HL-60 (cell line): ENCODE measurements around the gene BABAM2.

Experiments
- DNase-seq, 2 experiments: peaks; one replicate each; pipeline ENCODE4 v3.0.0-alpha.2; 2010 to 2020; ENCODE audit warnings: low read depth in 1 of 2, low spot score in 1 of 2
- H3K27ac ChIP-seq: fragments of 250-450 bp; sonication (Bioruptor Pico); replicated peaks from 2 replicates; pipeline ENCODE4 v1.5.1; 2020; ENCODE audit warnings: mild to moderate bottlenecking, moderate library complexity
- H3K27me3 ChIP-seq: fragments of 250-450 bp; sonication (Bioruptor Pico); 2 replicates; pipeline ENCODE4 v1.5.1; 2021; ENCODE audit warnings: mild to moderate bottlenecking, moderate library complexity; ENCODE audit not compliant: insufficient read depth, poor library complexity, severe bottlenecking
- H3K4me3 ChIP-seq: replicated peaks from 2 replicates; pipeline ENCODE4 v1.5.1; 2011; ENCODE audit warnings: mild to moderate bottlenecking, control low read depth, low read length; ENCODE audit not compliant: insufficient read depth
- GABPA ChIP-seq: IDR thresholded peaks from 2 replicates; pipeline ENCODE4 v1.6.1; 2012; ENCODE audit warnings: low read depth
- POLR2AphosphoS5 ChIP-seq: IDR thresholded peaks from 2 replicates; pipeline ENCODE4 v1.6.1; 2012; ENCODE audit warnings: low read depth
- SPI1 ChIP-seq: IDR thresholded peaks from 2 replicates; pipeline ENCODE4 v1.6.1; 2012; ENCODE audit warnings: low read depth, mild to moderate bottlenecking, borderline replicate concordance
- TF ChIP-seq, protein P1 (sequence below): IDR thresholded peaks from 2 replicates; pipeline ENCODE4 v1.6.1; 2012; ENCODE audit warnings: low read depth; ENCODE audit not compliant: insufficient replicate concordance
- TF ChIP-seq, protein P2 (sequence below): IDR thresholded peaks from one replicate; pipeline ENCODE4 v1.5.1; 2011; ENCODE audit warnings: low read length, control low read depth, inconsistent platforms; ENCODE audit not compliant: insufficient read depth

The BABAM2 gene

DNA sequence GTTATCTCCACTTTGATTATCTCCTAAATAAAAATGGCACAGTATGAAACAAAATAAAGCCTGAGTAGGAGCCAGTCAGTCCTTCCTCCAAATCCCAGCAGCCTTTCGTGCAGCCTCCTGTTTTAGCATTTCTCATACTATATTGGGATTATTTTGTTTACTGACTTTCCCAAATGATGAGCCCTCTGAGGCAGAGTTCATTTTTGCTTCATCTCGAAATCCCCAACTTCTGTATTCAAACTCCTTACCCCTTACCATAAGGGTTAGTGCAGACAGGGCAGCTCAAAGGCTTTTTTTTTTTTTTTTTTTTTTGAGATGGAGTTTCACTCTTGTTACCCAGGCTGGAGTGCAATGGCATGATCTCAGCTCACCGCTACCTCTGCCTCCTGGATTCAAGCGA lies 388.8 kb downstream of the BABAM2 start:
- Histone ChIP-seq H3K4me3 (no peak overlapping the region), H3K27ac (no peak overlapping the region), H3K27me3 (no peaks in the 10 kb centered on the region)
- no peak for DNase-seq
- TF ChIP-seq, protein P1, sequence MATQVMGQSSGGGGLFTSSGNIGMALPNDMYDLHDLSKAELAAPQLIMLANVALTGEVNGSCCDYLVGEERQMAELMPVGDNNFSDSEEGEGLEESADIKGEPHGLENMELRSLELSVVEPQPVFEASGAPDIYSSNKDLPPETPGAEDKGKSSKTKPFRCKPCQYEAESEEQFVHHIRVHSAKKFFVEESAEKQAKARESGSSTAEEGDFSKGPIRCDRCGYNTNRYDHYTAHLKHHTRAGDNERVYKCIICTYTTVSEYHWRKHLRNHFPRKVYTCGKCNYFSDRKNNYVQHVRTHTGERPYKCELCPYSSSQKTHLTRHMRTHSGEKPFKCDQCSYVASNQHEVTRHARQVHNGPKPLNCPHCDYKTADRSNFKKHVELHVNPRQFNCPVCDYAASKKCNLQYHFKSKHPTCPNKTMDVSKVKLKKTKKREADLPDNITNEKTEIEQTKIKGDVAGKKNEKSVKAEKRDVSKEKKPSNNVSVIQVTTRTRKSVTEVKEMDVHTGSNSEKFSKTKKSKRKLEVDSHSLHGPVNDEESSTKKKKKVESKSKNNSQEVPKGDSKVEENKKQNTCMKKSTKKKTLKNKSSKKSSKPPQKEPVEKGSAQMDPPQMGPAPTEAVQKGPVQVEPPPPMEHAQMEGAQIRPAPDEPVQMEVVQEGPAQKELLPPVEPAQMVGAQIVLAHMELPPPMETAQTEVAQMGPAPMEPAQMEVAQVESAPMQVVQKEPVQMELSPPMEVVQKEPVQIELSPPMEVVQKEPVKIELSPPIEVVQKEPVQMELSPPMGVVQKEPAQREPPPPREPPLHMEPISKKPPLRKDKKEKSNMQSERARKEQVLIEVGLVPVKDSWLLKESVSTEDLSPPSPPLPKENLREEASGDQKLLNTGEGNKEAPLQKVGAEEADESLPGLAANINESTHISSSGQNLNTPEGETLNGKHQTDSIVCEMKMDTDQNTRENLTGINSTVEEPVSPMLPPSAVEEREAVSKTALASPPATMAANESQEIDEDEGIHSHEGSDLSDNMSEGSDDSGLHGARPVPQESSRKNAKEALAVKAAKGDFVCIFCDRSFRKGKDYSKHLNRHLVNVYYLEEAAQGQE: no peak
- TF ChIP-seq GABPA (no peak), SPI1 (no peak), POLR2AphosphoS5 (no peak)
- TF ChIP-seq, protein P2, sequence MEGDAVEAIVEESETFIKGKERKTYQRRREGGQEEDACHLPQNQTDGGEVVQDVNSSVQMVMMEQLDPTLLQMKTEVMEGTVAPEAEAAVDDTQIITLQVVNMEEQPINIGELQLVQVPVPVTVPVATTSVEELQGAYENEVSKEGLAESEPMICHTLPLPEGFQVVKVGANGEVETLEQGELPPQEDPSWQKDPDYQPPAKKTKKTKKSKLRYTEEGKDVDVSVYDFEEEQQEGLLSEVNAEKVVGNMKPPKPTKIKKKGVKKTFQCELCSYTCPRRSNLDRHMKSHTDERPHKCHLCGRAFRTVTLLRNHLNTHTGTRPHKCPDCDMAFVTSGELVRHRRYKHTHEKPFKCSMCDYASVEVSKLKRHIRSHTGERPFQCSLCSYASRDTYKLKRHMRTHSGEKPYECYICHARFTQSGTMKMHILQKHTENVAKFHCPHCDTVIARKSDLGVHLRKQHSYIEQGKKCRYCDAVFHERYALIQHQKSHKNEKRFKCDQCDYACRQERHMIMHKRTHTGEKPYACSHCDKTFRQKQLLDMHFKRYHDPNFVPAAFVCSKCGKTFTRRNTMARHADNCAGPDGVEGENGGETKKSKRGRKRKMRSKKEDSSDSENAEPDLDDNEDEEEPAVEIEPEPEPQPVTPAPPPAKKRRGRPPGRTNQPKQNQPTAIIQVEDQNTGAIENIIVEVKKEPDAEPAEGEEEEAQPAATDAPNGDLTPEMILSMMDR: no peak

DNA sequence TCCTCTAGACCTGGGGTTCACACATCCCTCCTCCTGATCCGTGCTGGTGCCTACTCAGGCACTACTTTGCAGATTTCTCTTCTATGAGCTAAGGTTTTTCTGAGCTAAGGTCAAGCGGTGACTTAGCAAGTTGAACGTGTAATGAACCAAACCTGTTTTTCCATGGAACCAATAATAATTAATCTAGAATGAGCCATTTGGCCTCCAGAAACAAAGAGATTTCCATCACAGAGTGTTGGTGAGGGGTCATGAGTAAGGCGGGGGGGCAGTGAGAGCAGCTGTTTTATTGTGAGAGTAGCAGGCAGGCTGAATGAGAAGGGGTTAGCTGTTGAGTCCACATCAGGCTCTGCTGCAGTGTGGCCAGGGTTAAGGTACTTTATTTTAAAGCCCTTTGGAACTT lies 390.1 kb downstream of the BABAM2 start:
- no peak for TF ChIP-seq GABPA
- no peak for TF ChIP-seq POLR2AphosphoS5
- no peak for DNase-seq
- H3K27me3 ChIP-seq: no peaks in the 10 kb centered on the region
- no peak overlapping the region for H3K27ac ChIP-seq
- no peak overlapping the region for H3K4me3 ChIP-seq

DNA sequence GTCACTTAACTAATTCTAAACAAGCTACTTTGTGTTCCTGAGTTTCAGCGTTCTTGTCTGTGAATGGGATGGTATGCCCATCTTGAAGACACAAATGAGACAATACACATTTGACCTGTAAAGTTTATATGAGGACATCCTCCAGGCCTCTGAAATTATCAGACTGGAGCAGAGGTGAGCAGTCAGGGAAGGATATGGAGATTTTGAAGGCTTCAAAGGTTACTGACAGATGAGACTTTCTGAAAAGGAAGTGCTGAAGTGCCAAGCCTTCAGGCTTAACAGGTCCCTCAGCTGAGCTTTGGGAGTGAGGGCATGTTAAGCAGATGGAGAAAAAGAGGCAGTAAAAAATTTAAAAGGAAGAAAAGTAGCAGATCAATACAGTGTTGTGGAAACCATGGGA lies 391.2 kb downstream of the BABAM2 start:
- Histone ChIP-seq H3K27me3 (no peaks in the 10 kb centered on the region), H3K27ac (no peak overlapping the region), H3K4me3 (no peak overlapping the region)
- TF ChIP-seq GABPA: no peak
- TF ChIP-seq, protein P2: no peak
- no peak for TF ChIP-seq POLR2AphosphoS5
- no peak for TF ChIP-seq SPI1
- TF ChIP-seq, protein P1: no peak
- DNase-seq: no peak

DNA sequence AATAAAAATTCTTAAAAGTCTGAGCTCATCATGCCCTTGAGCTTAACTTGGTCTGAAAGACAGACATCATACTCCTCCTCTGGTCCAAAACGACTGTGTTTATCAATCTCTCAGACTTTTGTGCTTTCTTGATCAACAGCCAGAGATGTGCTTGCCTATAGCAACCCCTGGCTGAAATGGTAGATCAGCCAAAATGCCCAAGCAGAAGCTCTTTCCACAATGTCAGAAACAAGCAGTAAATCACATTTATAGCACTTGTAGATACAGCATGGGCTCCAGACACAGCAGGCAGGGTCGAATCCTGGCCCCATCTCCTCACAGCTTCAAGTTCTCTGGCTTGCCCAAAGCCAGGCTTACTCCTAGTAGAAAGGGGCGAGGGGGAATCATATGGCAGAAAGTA lies 391.7 kb downstream of the BABAM2 start:
- no peak for DNase-seq
- no peak overlapping the region for H3K4me3 ChIP-seq
- no peaks in the 10 kb centered on the region for H3K27me3 ChIP-seq
- no peak overlapping the region for H3K27ac ChIP-seq
- TF ChIP-seq GABPA (no peak), SPI1 (no peak), POLR2AphosphoS5 (no peak)
- TF ChIP-seq, protein P2: no peak
- TF ChIP-seq, protein P1: no peak
